Panc1 (cell line): ENCODE measurements around the gene ACTG1. TPM values are rescaled to one million over a fixed set of nuclear protein-coding genes. Genes with fewer than 3 reads are reported as not detected.

Experiments
- ATAC-seq: fragments of 200-7000 bp; cut with Tn5 transposase; 2 replicates; pipeline ENCODE4 v1.9.1; 2020; ENCODE audit warnings: mild to moderate bottlenecking, moderate library complexity
- BruUV-seq: library from RNA; stranded (reverse); fragments of 400-500 nt; replicated peaks from 2 replicates; lab custom pipeline; 2021; lab: Mats Ljungman, UMichigan
- CTCF ChIA-PET: fragments of 300-600 bp; sonication (Branson Sonifier 250); formaldehyde crosslinking; loops from one replicate; lab custom pipeline; 2022; ENCODE audit warnings: antibody characterized with exemption; lab: Charles Lee
- POLR2A ChIA-PET: fragments of 300-600 bp; sonication (Branson Sonifier 250); formaldehyde crosslinking; loops from one replicate; lab custom pipeline; 2022; ENCODE audit warnings: antibody characterized with exemption; lab: Charles Lee
- DNase-seq: peaks from one replicate; pipeline ENCODE4 v3.0.0-alpha.2; 2010; ENCODE audit warnings: low read depth, low spot score
- H3K27ac ChIP-seq: 2 replicates; pipeline ENCODE4 v1.5.1; 2011; ENCODE audit warnings: mild to moderate bottlenecking, low read length, inconsistent platforms
- H3K27me3 ChIP-seq: fragments of 200-500 bp; sonication (Bioruptor generic); 2 replicates; pipeline ENCODE4 v1.6.0; 2014; ENCODE audit warnings: low read length, inconsistent platforms; ENCODE audit not compliant: control insufficient read depth, insufficient read depth
- H3K36me3 ChIP-seq: fragments of 200-500 bp; sonication (Bioruptor generic); 2 replicates; pipeline ENCODE4 v1.5.1; 2014; ENCODE audit warnings: inconsistent platforms, mild to moderate bottlenecking, low read length, moderate library complexity; ENCODE audit not compliant: control insufficient read depth, insufficient read depth
- H3K4me1 ChIP-seq: 2 replicates; pipeline ENCODE4 v1.5.1; 2011; ENCODE audit warnings: inconsistent platforms, mild to moderate bottlenecking, low read length, moderate library complexity; ENCODE audit not compliant: control insufficient read depth, insufficient read depth
- H3K4me3 ChIP-seq, 2 experiments: 2 replicates each; pipeline ENCODE4 v1.5.1; 2011 to 2012; ENCODE audit warnings: low read depth in 2 of 2, low read length in 2 of 2, mild to moderate bottlenecking in 2 of 2, inconsistent platforms in 1 of 2, moderate library complexity in 1 of 2
- H3K9me3 ChIP-seq: fragments of 200-500 bp; sonication (Bioruptor generic); 2 replicates; pipeline ENCODE4 v1.5.1; 2014; ENCODE audit warnings: low read depth, mild to moderate bottlenecking, inconsistent platforms, low read length, moderate library complexity; ENCODE audit not compliant: control insufficient read depth, insufficient read depth
- CTCF ChIP-seq: fragments of 450-650 bp; IDR thresholded peaks from 2 replicates; pipeline ENCODE4 v1.5.1; 2017; ENCODE audit warnings: mild to moderate bottlenecking
- POLR2AphosphoS5 ChIP-seq: IDR thresholded peaks from 2 replicates; pipeline ENCODE4 v1.6.1; 2012; ENCODE audit warnings: mild to moderate bottlenecking, low read depth, low read length, moderate library complexity
- REST ChIP-seq, 2 experiments: IDR thresholded peaks; 2 replicates each; pipeline ENCODE4 v1.6.1; 2011 to 2012; ENCODE audit warnings: low read depth in 2 of 2, control low read depth in 1 of 2, low read length in 1 of 2, mild to moderate bottlenecking in 1 of 2, moderate library complexity in 1 of 2; ENCODE audit not compliant: insufficient read depth in 1 of 2
- SIN3A ChIP-seq: IDR thresholded peaks from 2 replicates; pipeline ENCODE4 v1.6.1; 2012; ENCODE audit warnings: low read depth, mild to moderate bottlenecking, low read length, moderate library complexity, borderline replicate concordance; ENCODE audit not compliant: insufficient read depth
- TCF7L2 ChIP-seq: IDR thresholded peaks from 2 replicates; pipeline ENCODE4 v1.6.1; 2011; ENCODE audit warnings: mild to moderate bottlenecking, low read depth, low read length, inconsistent platforms
- in situ Hi-C: cut with HindIII; loops from 2 replicates; pipeline ENCODE4 v1.10.0; 2016; ENCODE audit warnings: low sequenced_read_pairs, low pct_unique_long_range_greater_than_20kb
- intact Hi-C: fragments of 100-400 bp; cut with micrococcal nuclease; formaldehyde crosslinking; loops from one replicate; pipeline ENCODE4 v1.10.0; 2022; ENCODE audit not compliant: unreplicated experiment
- total RNA-seq: library from RNA; stranded (reverse); gene quantifications from one replicate; pipeline ENCODE4 v1.2.1, GENCODE V29; 2021; ENCODE audit not compliant: unreplicated experiment

ACTG1 gene
- total RNA-seq, 1 experiment from 2014 or later, result 4,502 TPM

- intact Hi-C loops (no loop called here), in situ Hi-C loops (no loop called here)
- no peaks in the 10 kb centered on the region for H3K36me3 ChIP-seq
- no peaks in the 10 kb centered on the region for H3K9me3 ChIP-seq
- H3K27ac ChIP-seq, result no peak overlapping the region
- BruUV-seq, result no TSS peak
- TF ChIP-seq POLR2AphosphoS5 (no peak), CTCF (no peak), TCF7L2 (no peak), REST (IDR thresholded peaks at IDR 0.05; ENCODE audit: insufficient read depth in 1 of 2, low read depth in 2 of 2, low read length in 1 of 2) (no peak), SIN3A (no peak)
- no peak for DNase-seq
- ChIA-PET POLR2A (no interaction called here), CTCF (no interaction called here)
- ATAC-seq, result no peak
- H3K4me1 ChIP-seq, result peaks cover 19% of the 10 kb centered on the region
- no peaks in the 10 kb centered on the region for H3K27me3 ChIP-seq
- no peak overlapping the region for H3K4me3 ChIP-seq
Measured at GRCh38 chr17:81463506-81463905, 49.1 kb downstream of the ACTG1 start.

- no TSS peak for BruUV-seq
- ChIA-PET CTCF (no interaction called here), POLR2A (no interaction called here)
- no peak overlapping the region for H3K27ac ChIP-seq
- DNase-seq, result no peak
- intact Hi-C loops, result no loop called here
- no peaks in the 10 kb centered on the region for H3K36me3 ChIP-seq
- ATAC-seq, result no peak
- H3K27me3 ChIP-seq, result no peaks in the 10 kb centered on the region
- no peak overlapping the region for H3K4me3 ChIP-seq
- TF ChIP-seq TCF7L2 (no peak), POLR2AphosphoS5 (no peak), REST (IDR thresholded peaks at IDR 0.05; ENCODE audit: insufficient read depth in 1 of 2, low read depth in 2 of 2, low read length in 1 of 2) (no peak), SIN3A (no peak), CTCF (no peak)
- H3K4me1 ChIP-seq, result peaks cover 13% of the 10 kb centered on the region
- H3K9me3 ChIP-seq, result no peaks in the 10 kb centered on the region
- in situ Hi-C loops, result no loop called here
Measured at GRCh38 chr17:81462506-81463125, 50.0 kb downstream of the ACTG1 start.
